ENCODE results near the gene EFEMP1.

DNA sequence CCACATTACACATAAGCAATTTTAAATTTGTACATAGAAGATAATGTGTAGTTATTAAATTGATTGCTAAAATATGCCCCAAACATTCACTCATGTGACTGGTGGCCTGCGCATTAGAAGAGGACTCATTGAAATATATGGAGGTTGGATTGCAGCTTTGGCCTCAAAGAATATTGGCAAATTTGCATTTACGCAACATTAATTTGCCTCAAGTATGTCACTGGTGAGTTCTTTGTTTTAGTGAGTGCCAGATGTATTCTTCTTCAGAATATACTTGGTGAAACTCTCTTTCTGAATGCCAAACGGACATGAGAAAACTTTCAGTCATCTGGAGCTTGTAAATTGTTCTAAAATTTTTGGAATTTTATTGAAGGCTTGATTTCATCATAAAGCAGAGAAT, 5.9 kb upstream of the EFEMP1 start:
- TF ChIP-seq POLR2A (IDR thresholded peaks at IDR 0.05) (no peak), CTCF (IDR thresholded peaks at IDR 0.05 in 8 of 11, conservative IDR thresholded peaks at IDR 0.05 in 3 of 11) (no peak)
